Esophagus squamous epithelium (tissue), 4 donors: ENCODE data around the gene HLA-DQB1.
"Not testable (repeated sequence)": the region's sequence is repeated elsewhere in the genome, so short reads cannot be mapped to it uniquely, and the experiment has no call there.

ENCODE experiments used
- CTCF ChIP-seq, 6 experiments: fragments of 450-650 bp in 4 of 6; fragments of 200-600 bp in 2 of 6; sonication (generic) in 2 of 6; IDR thresholded peaks; one replicate each; pipeline ENCODE4 v1.5.1; 2016 to 2019; ENCODE audit warnings: antibody characterized with exemption in 6 of 6, mild to moderate bottlenecking in 4 of 6, moderate library complexity in 4 of 6
- POLR2A ChIP-seq, 4 donors: fragments of 450-650 bp; IDR thresholded peaks; one replicate each; pipeline ENCODE4 v1.6.1; 2017; ENCODE audit warnings: antibody characterized with exemption in 4 of 4, mild to moderate bottlenecking in 4 of 4, moderate library complexity in 3 of 4

DNA sequence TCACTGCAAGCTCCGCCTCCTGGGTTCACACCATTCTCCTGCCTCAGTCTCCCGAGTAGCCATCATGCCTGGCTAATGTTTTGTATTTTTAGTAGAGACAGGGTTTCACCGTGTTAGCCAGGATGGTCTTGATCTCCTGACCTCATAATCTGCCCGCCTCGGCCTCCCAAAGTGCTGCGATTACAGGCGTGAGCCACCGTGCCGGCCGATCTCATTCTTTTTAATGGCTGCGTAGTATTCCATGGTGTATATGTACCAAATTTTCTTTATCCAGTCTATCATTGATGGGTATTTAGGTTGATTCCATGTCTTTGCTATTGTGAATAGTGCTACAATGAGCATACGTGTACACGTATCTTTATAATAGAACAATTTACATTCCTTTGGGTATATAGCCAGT lies 36.7 kb downstream of the HLA-DQB1 start:
- TF ChIP-seq CTCF, POLR2A (IDR thresholded peaks at IDR 0.05): not testable (repeated sequence)
